SKM-1 (cell line): ENCODE data around the gene PGLYRP3.
"Not testable (repeated sequence)": the region's sequence is repeated elsewhere in the genome, so short reads cannot be mapped to it uniquely, and the experiment has no call there.

ENCODE experiments used
- DNase-seq: peaks from one replicate; lab custom pipeline; 2025; ENCODE audit not compliant: unreplicated experiment; lab: John Stamatoyannopoulos, UW

Gene PGLYRP3

GRCh38 chr1:153348511-153349362 lies 36.0 kb upstream of the PGLYRP3 start, which contains the start of gene PGLYRP4:
TSS of gene PGLYRP4 (minus strand) at chr1:153348841. CDS start at chr1:153347932, 909 bp downstream.
- DNase-seq, result no peak

GRCh38 chr1:153347856-153348255 lies 35.1 kb upstream of the PGLYRP3 start:
- DNase-seq, result no peak

GRCh38 chr1:153347049-153347448 lies 34.3 kb upstream of the PGLYRP3 start:
- not testable (repeated sequence) for DNase-seq

- DNase-seq, result no peak
Measured at GRCh38 chr1:153346077-153346723, 33.4 kb upstream of the PGLYRP3 start.

GRCh38 chr1:153345187-153346076 lies 32.7 kb upstream of the PGLYRP3 start:
- DNase-seq, result no peak

- DNase-seq, result peak; percentile 98
Measured at GRCh38 chr1:153344718-153345025, 31.9 kb upstream of the PGLYRP3 start.

- DNase-seq, result no peak
Measured at GRCh38 chr1:153343811-153344717, 31.3 kb upstream of the PGLYRP3 start.

- DNase-seq, result no peak
Measured at GRCh38 chr1:153343040-153343681, 30.4 kb upstream of the PGLYRP3 start.

GRCh38 chr1:153342178-153342577 lies 29.4 kb upstream of the PGLYRP3 start:
- DNase-seq, result no peak

GRCh38 chr1:153341431-153341934 lies 28.7 kb upstream of the PGLYRP3 start:
- DNase-seq, result no peak

GRCh38 chr1:153340356-153340755 lies 27.6 kb upstream of the PGLYRP3 start:
- DNase-seq, result no peak

- DNase-seq, result no peak
Measured at GRCh38 chr1:153339802-153340201, 27.1 kb upstream of the PGLYRP3 start.

GRCh38 chr1:153337980-153338853 lies 25.5 kb upstream of the PGLYRP3 start:
- DNase-seq, result no peak

- DNase-seq, result no peak
Measured at GRCh38 chr1:153336650-153337049, 23.9 kb upstream of the PGLYRP3 start.

GRCh38 chr1:153333902-153334301 lies 21.1 kb upstream of the PGLYRP3 start:
- no peak for DNase-seq

- no peak for DNase-seq
Measured at GRCh38 chr1:153324912-153325311, 12.2 kb upstream of the PGLYRP3 start.

GRCh38 chr1:153322568-153322967 lies 9.8 kb upstream of the PGLYRP3 start:
- DNase-seq, result no peak

- not testable (repeated sequence) for DNase-seq
Measured at GRCh38 chr1:153318145-153318544, 5.4 kb upstream of the PGLYRP3 start.

GRCh38 chr1:153316013-153316412 lies 3.3 kb upstream of the PGLYRP3 start:
- not testable (repeated sequence) for DNase-seq
